Measurements from ENCODE around the gene PCED1B. TPM values are rescaled to one million over a fixed set of nuclear protein-coding genes. Genes with fewer than 3 reads are reported as not detected.
"Not testable (repeated sequence)": the region's sequence is repeated elsewhere in the genome, so short reads cannot be mapped to it uniquely, and the experiment has no call there.

Gene PCED1B
- 9.5 TPM for total RNA-seq

- DNase-seq (ENCODE audit: low spot score): peak; percentile 76
Observed at GRCh38 chr12:47079468-47079980, at the start of gene PCED1B, which contains the start of gene AMIGO2. PCED1B (plus strand) TSS chr12:47079621; CDS start chr12:47235064, 155,443 bp downstream. AMIGO2 (minus strand) TSS chr12:47079959; CDS start chr12:47079002, 957 bp downstream.

GRCh38 chr12:47029903-47030302 is 49.5 kb upstream of the PCED1B start:
- no peak for DNase-seq (ENCODE audit: low spot score)

GRCh38 chr12:47032644-47033043 is 46.8 kb upstream of the PCED1B start:
- peak; percentile 18 for DNase-seq (ENCODE audit: low spot score)

- DNase-seq (ENCODE audit: low spot score): peak; percentile 17
Observed at GRCh38 chr12:47033081-47033480, 46.3 kb upstream of the PCED1B start.

- DNase-seq (ENCODE audit: low spot score): no peak
Observed at GRCh38 chr12:47033789-47034555, 45.4 kb upstream of the PCED1B start.

GRCh38 chr12:47034661-47035060 is 44.8 kb upstream of the PCED1B start:
- DNase-seq (ENCODE audit: low spot score): no peak

GRCh38 chr12:47035484-47035883 is 43.9 kb upstream of the PCED1B start:
- no peak for DNase-seq (ENCODE audit: low spot score)

GRCh38 chr12:47038270-47038748 is 41.1 kb upstream of the PCED1B start:
- DNase-seq (ENCODE audit: low spot score): no peak

GRCh38 chr12:47039079-47039478 is 40.3 kb upstream of the PCED1B start:
- DNase-seq (ENCODE audit: low spot score): no peak

- no peak for DNase-seq (ENCODE audit: low spot score)
Observed at GRCh38 chr12:47039756-47040155, 39.7 kb upstream of the PCED1B start.

GRCh38 chr12:47041327-47041726 is 38.1 kb upstream of the PCED1B start:
- DNase-seq (ENCODE audit: low spot score): peak; percentile 38

- DNase-seq (ENCODE audit: low spot score): no peak
Observed at GRCh38 chr12:47048541-47048940, 30.9 kb upstream of the PCED1B start.

GRCh38 chr12:47051291-47051690 is 28.1 kb upstream of the PCED1B start:
- DNase-seq (ENCODE audit: low spot score): not testable (repeated sequence)

- DNase-seq (ENCODE audit: low spot score): no peak
Observed at GRCh38 chr12:47052274-47052673, 27.1 kb upstream of the PCED1B start.

GRCh38 chr12:47053961-47054360 is 25.5 kb upstream of the PCED1B start:
- no peak for DNase-seq (ENCODE audit: low spot score)

- DNase-seq (ENCODE audit: low spot score): no peak
Observed at GRCh38 chr12:47054659-47055058, 24.8 kb upstream of the PCED1B start.

- DNase-seq (ENCODE audit: low spot score): not testable (repeated sequence)
Observed at GRCh38 chr12:47055856-47056255, 23.6 kb upstream of the PCED1B start.

- DNase-seq (ENCODE audit: low spot score): not testable (repeated sequence)
Observed at GRCh38 chr12:47056944-47057343, 22.5 kb upstream of the PCED1B start.

- not testable (repeated sequence) for DNase-seq (ENCODE audit: low spot score)
Observed at GRCh38 chr12:47058640-47059039, 20.8 kb upstream of the PCED1B start.

GRCh38 chr12:47065546-47065945 is 13.9 kb upstream of the PCED1B start:
- no peak for DNase-seq (ENCODE audit: low spot score)

GRCh38 chr12:47066278-47067025 is 13.0 kb upstream of the PCED1B start:
- no peak for DNase-seq (ENCODE audit: low spot score)

GRCh38 chr12:47067176-47067575 is 12.2 kb upstream of the PCED1B start:
- DNase-seq (ENCODE audit: low spot score): no peak
